Measurements from ENCODE around the gene SLC25A47. TPM values are rescaled to one million over a fixed set of nuclear protein-coding genes. Genes with fewer than 3 reads are reported as not detected.

SLC25A47 gene
- total and polyA plus RNA-seq, 9 of the 15 experiments (the other 6 are each of a cell fraction or from before 2014, with no cell fraction given) = 0.09 to 0.23 (median 0.22) TPM; not detected in 6

- no peaks in the 10 kb centered on the region for H3K9me3 ChIP-seq (replicated peaks; ENCODE audit: control insufficient read depth, insufficient read depth, low read depth, low read length)
- H3K36me3 ChIP-seq (ENCODE audit: control insufficient read depth, insufficient read depth, low read length) = no peaks in the 10 kb centered on the region
- DNase-seq (ENCODE audit: extremely low read depth in 1 of 4, low spot score in 3 of 4) (no peak), ATAC-seq (no peak), FAIRE-seq (no peak)
- BruUV-seq (replicated peaks) = no TSS peak
- H3K27me3 ChIP-seq (ENCODE audit: control insufficient read depth in 2 of 2, insufficient read depth in 2 of 2, low read length in 2 of 2) = no peaks in the 10 kb centered on the region
- H3K4me3 ChIP-seq = no peak overlapping the region
- H4K20me1 ChIP-seq (replicated peaks; ENCODE audit: control insufficient read depth, insufficient read depth, low read length) = no peaks in the 10 kb centered on the region
- WGBS (ENCODE audit: insufficient coverage, low coverage, missing lambda C conversion rate) = 63% methylated on average over 9 of the region's 12 CpGs
- intact Hi-C loops (cut with micrococcal nuclease) = no loop called here
- no peaks in the 10 kb centered on the region for H3K79me2 ChIP-seq (ENCODE audit: control insufficient read depth, insufficient read depth, low read length)
- TF ChIP-seq GABPA (tag; conservative IDR thresholded peaks at IDR 0.05; ENCODE audit: low read depth) = no peak
- no peak for TF ChIP-seq DNMT1 (IDR thresholded peaks at IDR 0.05)
- no peak for TF ChIP-seq TAL1 (IDR thresholded peaks at IDR 0.05)
- H2AFZ ChIP-seq (ENCODE audit: low read depth, low read length) = no peak overlapping the region
- no peaks in the 10 kb centered on the region for H3K9me1 ChIP-seq (ENCODE audit: control insufficient read depth, insufficient read depth, low read length)
- H3K9ac ChIP-seq (ENCODE audit: insufficient read depth in 1 of 2, low read depth in 2 of 2, low read length in 2 of 2) = peak overlapping the region in 1 of 2 experiments; percentile 26; a peak in 1 of 4 replicates
- no peak overlapping the region for H3K4me2 ChIP-seq (ENCODE audit: insufficient read depth, low read length)
- H3K4me1 ChIP-seq (replicated peaks in 1 of 2; ENCODE audit: control insufficient read depth in 2 of 2, insufficient read depth in 2 of 2, low read length in 2 of 2) = peaks cover 3 to 26% of the 10 kb centered on the region in 2 experiments; a peak in 3 of 5 replicates
- in situ Hi-C loops (cut with MboI) = no loop called here
- POLR2A ChIA-PET = no interaction called here
- no peak overlapping the region for H3K27ac ChIP-seq (ENCODE audit: extremely low read depth, low read depth, low read length)
- CTCF ChIA-PET (ENCODE audit: low intra/inter-chr PET ratio) = no interaction called here
Observed at GRCh38 chr14:100290607-100291304, 32.4 kb upstream of the SLC25A47 start.

GRCh38 chr14:100291305-100292075 lies 31.6 kb upstream of the SLC25A47 start:
- intact Hi-C loops (cut with micrococcal nuclease) = no loop called here

More at GRCh38 chr14:100291305-100292075, 31.6 kb upstream of the SLC25A47 start:
- WGBS (ENCODE audit: insufficient coverage, low coverage, missing lambda C conversion rate) = 81% methylated on average over 10 of the region's 13 CpGs
- ChIA-PET POLR2A (interaction anchor here (0.6 kb wide), 1 partner anchor 178 kb away, joined by 3 read pairs; no protein-coding TSS in a partner anchor), CTCF (ENCODE audit: low intra/inter-chr PET ratio) (no interaction called here)
- in situ Hi-C loops (cut with MboI) = no loop called here
- Histone ChIP-seq H3K36me3 (ENCODE audit: control insufficient read depth, insufficient read depth, low read length) (no peaks in the 10 kb centered on the region), H3K9me3 (replicated peaks; ENCODE audit: control insufficient read depth, insufficient read depth, low read depth, low read length) (no peaks in the 10 kb centered on the region), H3K27me3 (ENCODE audit: control insufficient read depth in 2 of 2, insufficient read depth in 2 of 2, low read length in 2 of 2) (no peaks in the 10 kb centered on the region), H3K9me1 (ENCODE audit: control insufficient read depth, insufficient read depth, low read length) (no peaks in the 10 kb centered on the region), H3K27ac (ENCODE audit: extremely low read depth, low read depth, low read length) (no peak overlapping the region), H3K79me2 (ENCODE audit: control insufficient read depth, insufficient read depth, low read length) (no peaks in the 10 kb centered on the region), H3K9ac (ENCODE audit: insufficient read depth in 1 of 2, low read depth in 2 of 2, low read length in 2 of 2) (peak overlapping the region in 1 of 2 experiments; percentile 26; a peak in 1 of 4 replicates), H2AFZ (ENCODE audit: low read depth, low read length) (no peak overlapping the region), H3K4me3 (no peak overlapping the region), H3K4me1 (replicated peaks in 1 of 2; ENCODE audit: control insufficient read depth in 2 of 2, insufficient read depth in 2 of 2, low read length in 2 of 2) (peaks cover 3 to 24% of the 10 kb centered on the region in 2 experiments; a peak in 3 of 5 replicates), H4K20me1 (replicated peaks; ENCODE audit: control insufficient read depth, insufficient read depth, low read length) (no peaks in the 10 kb centered on the region), H3K4me2 (ENCODE audit: insufficient read depth, low read length) (no peak overlapping the region)
- no peak for DNase-seq (ENCODE audit: extremely low read depth in 1 of 4, low spot score in 3 of 4)
- FAIRE-seq = no peak
- ATAC-seq = no peak
- TF ChIP-seq CBX1 (IDR thresholded peaks at IDR 0.05; ENCODE audit: low read depth) (no peak), ZNF23 (CRISPR knock-in tag; IDR thresholded peaks at IDR 0.05) (no peak), RBM25 (IDR thresholded peaks at IDR 0.05; ENCODE audit: low read depth, low read length, severe bottlenecking) (peak; percentile 28)
- no TSS peak for BruUV-seq (replicated peaks)

Data from K562 (cell line).